GM12874 (cell line): ENCODE measurements around the gene YTHDC1.

ENCODE experiments used
- TF ChIP-seq, protein P1 (sequence below): IDR thresholded peaks from 2 replicates; pipeline ENCODE4 v1.5.1; 2011; ENCODE audit warnings: low read depth, mild to moderate bottlenecking, control low read depth, low read length, moderate library complexity; ENCODE audit not compliant: insufficient read depth

YTHDC1 gene

DNA sequence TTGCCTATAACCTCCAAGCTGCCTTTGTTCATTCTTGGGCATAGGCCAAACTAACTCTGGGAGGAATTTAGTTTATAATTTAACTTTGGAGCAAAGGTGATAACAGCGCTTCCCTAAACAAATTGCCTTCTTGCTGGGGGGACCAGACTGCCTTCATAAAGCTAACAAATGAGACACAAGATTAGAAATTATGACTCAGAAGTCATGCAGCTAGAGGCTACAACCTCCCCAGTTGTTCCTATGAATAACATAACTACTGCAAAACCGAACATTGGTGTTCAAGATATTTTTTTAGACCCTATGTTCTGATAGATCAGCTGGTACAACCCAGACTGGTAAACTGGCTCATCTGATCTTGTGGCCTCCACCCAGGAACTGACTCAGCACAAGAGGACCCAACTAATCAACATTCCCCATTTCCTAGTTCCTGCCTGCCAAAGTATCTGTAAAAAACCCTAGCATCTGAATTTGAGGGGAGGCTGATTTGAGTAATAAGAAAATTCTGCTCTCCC, 82.4 kb downstream of the YTHDC1 start:
- TF ChIP-seq, protein P1, sequence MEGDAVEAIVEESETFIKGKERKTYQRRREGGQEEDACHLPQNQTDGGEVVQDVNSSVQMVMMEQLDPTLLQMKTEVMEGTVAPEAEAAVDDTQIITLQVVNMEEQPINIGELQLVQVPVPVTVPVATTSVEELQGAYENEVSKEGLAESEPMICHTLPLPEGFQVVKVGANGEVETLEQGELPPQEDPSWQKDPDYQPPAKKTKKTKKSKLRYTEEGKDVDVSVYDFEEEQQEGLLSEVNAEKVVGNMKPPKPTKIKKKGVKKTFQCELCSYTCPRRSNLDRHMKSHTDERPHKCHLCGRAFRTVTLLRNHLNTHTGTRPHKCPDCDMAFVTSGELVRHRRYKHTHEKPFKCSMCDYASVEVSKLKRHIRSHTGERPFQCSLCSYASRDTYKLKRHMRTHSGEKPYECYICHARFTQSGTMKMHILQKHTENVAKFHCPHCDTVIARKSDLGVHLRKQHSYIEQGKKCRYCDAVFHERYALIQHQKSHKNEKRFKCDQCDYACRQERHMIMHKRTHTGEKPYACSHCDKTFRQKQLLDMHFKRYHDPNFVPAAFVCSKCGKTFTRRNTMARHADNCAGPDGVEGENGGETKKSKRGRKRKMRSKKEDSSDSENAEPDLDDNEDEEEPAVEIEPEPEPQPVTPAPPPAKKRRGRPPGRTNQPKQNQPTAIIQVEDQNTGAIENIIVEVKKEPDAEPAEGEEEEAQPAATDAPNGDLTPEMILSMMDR = no peak

DNA sequence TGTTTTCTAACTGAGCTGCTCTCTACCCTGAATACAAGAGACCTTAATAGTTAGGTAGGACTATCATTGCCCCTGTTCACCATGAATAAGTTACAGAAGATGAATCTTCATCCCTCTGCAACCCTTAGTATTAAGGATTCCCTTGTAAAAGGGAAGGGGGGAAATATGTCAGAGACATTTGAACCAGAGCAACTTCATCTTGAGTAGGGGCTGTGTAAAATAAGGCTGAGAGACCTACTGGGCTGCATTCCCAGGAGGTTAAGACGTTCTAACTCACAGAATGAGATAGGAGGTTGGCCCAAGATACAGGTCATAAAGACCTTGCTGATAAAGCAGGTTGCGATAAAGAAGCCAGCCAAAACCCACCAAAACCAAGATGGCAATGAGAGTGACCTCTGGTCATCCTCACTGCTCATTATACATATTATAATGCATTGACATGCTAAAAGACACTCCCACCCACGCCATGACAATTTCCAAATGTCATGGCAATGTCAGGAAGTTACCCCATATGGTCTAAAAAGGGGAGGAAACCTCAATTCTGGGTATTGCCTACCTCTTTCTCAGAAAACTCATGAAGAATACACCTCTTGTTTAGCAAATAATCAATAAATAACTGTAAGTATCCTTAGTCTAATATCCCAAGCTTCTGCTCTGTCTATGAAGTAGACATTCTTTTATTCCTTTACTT, 84.9 kb downstream of the YTHDC1 start:
- TF ChIP-seq, protein P1 = no peak
